HG02885 (cell line): ENCODE results near the gene HS6ST3.

Source experiments
- ATAC-seq: cut with Tn5 transposase; IDR thresholded peaks from one replicate; pipeline ENCODE4 v1.9.1; 2021; ENCODE audit warnings: mild to moderate bottlenecking; ENCODE audit not compliant: unreplicated experiment, poor library complexity

The HS6ST3 gene

GRCh38 chr13:96806746-96807145, 716.8 kb downstream of the HS6ST3 start:
- no peak for ATAC-seq

DNA sequence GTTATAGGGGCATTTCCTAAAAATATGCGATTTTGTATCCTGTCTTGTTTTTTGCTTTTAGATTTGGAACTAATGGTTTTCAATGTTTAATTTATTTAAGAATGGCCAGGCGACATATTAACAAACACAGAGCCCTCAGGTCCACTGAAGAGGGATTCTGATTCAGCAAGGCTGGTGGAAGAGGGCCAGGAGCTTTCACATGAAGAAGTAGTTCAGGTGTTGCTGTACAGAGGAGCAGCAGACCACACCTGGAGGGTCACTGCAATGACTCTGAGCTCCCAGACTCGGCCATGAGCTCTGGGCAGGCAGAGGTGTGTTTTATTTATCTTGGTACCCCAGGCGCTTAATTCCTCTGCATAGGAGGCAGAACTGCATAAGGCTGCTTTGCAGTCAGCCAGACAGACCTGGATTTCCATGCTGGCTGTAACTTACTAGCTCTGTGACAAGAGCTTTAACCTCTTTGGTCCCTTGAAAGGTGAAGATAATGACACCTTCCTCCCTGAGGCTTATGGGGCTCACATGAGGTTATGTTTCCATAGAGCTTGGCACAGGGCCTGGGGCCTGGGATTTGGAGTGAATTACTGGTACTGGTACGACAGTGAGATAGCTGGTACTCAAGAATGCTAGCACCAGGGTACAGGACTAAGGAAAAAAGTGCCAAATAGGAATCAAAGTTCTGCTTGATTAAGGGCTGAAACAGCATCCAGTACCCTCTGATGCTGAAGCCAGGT, 719.6 kb downstream of the HS6ST3 start:
- ATAC-seq: no peak

DNA sequence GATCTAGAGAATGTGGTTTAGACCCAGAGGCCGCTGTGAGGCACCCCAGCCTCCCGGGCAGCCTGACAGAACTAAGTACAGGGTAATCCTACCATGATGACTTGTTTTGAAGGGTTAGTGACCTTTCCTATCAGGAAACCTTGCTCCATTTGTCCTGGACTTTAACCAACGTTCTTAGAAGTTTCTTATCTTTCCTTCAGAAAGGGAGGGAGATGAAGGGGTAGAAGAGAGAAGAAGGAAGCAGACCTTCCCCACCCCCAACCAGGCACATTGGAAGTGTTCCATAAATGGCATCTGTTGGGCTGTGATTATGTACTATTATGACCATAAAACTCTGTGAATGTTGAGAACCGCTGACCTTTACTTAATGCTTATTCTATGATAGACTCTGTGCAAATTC, 720.2 kb downstream of the HS6ST3 start:
- ATAC-seq: no peak

DNA sequence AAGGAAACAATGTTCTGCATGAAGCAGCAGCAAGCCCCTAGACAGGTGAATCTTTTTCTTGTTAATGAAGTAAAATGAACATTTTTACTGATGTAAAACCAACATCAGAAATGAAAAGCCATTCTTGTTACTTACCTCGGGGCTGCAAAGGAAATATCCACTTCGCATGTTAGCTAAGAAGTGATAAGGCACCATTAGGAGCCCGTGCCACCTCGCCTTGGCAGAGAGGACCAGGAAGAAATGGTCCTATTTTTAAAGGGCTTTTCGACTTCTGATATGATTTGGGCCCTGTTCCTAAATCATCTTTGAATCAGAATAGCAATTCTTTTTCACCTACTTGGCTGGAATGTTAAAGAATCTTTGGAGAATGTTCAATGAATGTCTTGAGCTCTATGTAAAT, 721.1 kb downstream of the HS6ST3 start:
- no peak for ATAC-seq

- no peak for ATAC-seq
Measured at GRCh38 chr13:96816261-96816660, 726.4 kb downstream of the HS6ST3 start.

GRCh38 chr13:96816874-96817273, 727.0 kb downstream of the HS6ST3 start:
- no peak for ATAC-seq

- no peak for ATAC-seq
Measured at GRCh38 chr13:96817336-96817941, 727.5 kb downstream of the HS6ST3 start.

DNA sequence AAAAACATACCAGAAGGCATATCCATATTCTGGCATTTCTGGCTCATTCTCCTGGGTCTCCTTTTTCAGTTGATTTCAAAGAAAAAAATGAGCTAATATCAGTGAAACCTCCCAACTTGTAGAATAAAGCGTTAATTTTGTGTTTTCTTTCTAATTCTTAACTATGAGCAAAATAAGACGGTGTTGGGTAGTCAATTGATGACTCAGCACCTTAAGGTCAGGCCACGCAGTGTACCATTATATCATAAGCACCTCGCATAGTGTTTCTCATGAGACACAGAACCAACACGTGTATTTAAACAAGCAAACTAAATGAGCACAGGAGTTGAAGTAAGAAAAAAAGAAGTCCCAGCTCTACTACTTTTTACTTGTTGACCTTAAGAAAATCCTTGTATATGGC, 729.5 kb downstream of the HS6ST3 start:
- ATAC-seq: no peak

DNA sequence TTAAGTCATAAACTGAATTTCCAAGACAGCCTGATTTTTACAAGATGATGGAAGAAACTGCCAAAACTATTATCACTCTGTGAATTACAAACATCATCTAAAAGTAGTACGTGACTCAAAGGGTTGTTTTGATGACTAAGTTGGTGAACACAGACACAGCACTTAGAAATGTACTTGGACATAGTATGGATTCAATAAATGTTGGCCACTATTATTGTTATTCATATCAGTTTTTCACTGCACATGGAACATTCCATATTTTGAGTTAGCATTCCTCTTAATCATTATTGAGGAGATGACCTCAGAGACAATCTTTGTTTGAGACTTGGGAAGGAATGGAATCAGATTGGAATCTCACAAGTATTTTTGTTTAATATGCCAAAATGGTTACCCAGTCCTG, 731.5 kb downstream of the HS6ST3 start:
- ATAC-seq: no peak

GRCh38 chr13:96821971-96822370, 732.1 kb downstream of the HS6ST3 start:
- no peak for ATAC-seq

- ATAC-seq: peak; percentile 72
Measured at GRCh38 chr13:96822895-96823294, 733.0 kb downstream of the HS6ST3 start.

DNA sequence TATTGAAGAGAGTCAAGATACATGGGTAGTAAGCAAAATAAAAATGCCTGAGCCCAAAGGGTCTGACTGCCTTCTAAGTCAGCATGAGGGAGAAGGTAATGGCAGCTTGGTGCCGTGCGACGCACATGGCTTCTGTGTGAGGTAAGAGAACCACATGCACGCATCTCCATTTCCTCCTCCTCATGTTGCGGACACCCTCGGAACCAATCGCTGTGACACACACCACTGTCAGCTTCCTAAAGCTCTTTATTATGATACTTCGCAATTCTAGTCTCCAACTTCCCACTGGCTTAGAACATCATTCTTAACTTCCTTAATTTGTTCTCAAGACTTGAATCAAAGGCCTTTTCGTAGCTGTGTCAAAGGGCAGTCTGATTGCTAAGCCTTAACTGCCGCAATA, 734.2 kb downstream of the HS6ST3 start:
- no peak for ATAC-seq

- ATAC-seq: no peak
Measured at GRCh38 chr13:96825653-96826052, 735.7 kb downstream of the HS6ST3 start.

- ATAC-seq: no peak
Measured at GRCh38 chr13:96834626-96835025, 744.7 kb downstream of the HS6ST3 start.

DNA sequence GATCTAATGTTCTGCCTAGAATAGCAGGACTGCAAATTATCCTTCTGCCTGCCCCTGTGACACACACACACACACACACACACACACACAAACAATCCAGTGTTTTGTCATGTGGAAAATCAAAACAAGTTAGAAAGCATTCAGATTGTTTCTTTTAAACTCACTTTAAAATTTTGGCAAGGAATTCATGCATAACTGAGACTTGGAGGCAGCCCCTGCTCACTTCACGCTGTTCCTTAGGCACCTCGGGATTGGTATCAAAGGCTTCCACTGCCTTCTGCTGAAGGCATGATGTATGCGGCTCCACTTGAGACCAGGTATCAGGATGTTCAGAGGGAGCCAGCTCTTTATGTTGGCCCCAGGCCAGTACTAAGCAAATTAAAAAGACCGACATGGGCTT, 745.6 kb downstream of the HS6ST3 start:
- ATAC-seq: no peak

GRCh38 chr13:96836733-96837132, 746.8 kb downstream of the HS6ST3 start:
- no peak for ATAC-seq

DNA sequence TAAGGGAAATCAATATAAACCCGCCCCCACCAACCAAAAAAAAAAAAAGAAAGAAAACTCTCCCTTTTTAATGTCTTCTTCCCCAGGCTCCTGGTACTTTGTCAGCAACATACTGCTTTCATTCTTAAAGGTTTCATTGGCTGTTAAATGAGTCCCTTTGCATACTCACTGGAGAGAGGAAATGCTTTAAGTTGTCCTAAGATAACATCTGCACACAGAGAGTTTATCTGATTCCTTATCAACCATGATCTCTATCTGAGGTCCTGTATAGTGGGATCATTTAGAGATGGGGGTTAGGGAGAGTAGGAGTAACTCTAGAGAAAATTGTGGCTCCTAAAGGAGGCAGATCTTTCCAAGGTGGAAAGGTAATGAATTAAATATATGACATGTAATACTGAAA, 747.9 kb downstream of the HS6ST3 start:
- ATAC-seq: no peak

GRCh38 chr13:96844195-96844594, 754.3 kb downstream of the HS6ST3 start:
- ATAC-seq: no peak

- ATAC-seq: no peak
Measured at GRCh38 chr13:96844616-96845015, 754.7 kb downstream of the HS6ST3 start.

GRCh38 chr13:96848286-96848685, 758.4 kb downstream of the HS6ST3 start:
- no peak for ATAC-seq

GRCh38 chr13:96849091-96849490, 759.2 kb downstream of the HS6ST3 start:
- no peak for ATAC-seq

DNA sequence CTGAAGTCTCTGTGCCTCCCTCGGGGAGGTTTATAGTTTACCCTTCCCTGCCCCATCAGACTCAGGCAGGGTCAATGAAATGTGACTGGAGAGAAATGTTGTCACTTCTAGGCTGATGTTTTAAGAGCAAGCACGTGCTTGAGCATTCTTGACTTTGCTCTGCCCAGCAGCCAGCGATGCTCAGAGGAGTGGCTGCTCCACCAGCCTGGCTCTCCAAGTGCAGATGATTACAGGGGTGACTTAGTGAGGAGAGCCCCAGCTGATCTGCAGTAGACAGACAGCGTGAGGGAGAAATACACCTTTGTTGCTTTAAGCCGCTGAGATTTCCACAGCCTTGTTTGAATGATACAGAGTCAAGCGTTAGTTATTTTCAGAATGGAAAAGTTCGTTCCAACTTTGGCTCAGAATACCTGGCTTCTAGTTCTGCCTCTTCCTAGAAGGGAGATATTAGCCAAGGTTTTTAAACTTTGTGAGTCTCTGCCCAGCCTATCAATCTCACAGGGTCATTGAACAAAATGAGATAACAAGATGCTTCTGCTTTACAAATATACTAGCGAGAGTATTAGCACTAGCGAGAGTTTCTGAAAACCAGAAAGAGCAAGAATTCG, 760.7 kb downstream of the HS6ST3 start:
- no peak for ATAC-seq
